ENCODE measurements around the gene MYG1.

- no peak for TF ChIP-seq EZH2 (IDR thresholded peaks at IDR 0.05; ENCODE audit: borderline replicate concordance, low read depth, low read length, poor library complexity, severe bottlenecking)
- TF ChIP-seq, protein P1, sequence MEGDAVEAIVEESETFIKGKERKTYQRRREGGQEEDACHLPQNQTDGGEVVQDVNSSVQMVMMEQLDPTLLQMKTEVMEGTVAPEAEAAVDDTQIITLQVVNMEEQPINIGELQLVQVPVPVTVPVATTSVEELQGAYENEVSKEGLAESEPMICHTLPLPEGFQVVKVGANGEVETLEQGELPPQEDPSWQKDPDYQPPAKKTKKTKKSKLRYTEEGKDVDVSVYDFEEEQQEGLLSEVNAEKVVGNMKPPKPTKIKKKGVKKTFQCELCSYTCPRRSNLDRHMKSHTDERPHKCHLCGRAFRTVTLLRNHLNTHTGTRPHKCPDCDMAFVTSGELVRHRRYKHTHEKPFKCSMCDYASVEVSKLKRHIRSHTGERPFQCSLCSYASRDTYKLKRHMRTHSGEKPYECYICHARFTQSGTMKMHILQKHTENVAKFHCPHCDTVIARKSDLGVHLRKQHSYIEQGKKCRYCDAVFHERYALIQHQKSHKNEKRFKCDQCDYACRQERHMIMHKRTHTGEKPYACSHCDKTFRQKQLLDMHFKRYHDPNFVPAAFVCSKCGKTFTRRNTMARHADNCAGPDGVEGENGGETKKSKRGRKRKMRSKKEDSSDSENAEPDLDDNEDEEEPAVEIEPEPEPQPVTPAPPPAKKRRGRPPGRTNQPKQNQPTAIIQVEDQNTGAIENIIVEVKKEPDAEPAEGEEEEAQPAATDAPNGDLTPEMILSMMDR (conservative IDR thresholded peaks at IDR 0.05; ENCODE audit: low read depth, low read length) = no peak
Measured at GRCh38 chr12:53265783-53266182, 33.7 kb upstream of the MYG1 start.
